ENCODE data around the gene TNFRSF12A.

DNA sequence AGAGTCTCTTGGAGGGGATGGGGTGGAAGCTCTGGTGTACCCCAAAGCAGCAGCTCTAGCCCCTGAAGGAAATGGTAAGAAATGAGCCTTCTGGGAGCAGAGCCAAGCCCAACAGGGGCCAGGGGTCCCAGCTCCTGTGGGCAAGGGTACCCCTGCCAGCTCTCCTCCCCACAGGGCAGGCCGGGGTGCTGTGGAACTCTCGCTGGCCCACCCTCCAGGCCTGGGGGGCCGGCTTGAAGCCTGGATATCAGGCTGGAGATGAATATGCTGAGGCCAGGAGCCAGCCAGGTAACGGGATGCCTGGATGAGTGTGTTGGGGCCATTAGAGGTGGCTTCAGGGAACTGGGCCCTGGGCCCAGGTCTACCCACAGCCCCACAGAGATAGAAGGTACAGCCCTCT, 19.6 kb upstream of the TNFRSF12A start:
- TF ChIP-seq EZH2 (IDR thresholded peaks at IDR 0.05) = no peak
- no peak for TF ChIP-seq POLR2AphosphoS5 (IDR thresholded peaks at IDR 0.05; ENCODE audit: borderline replicate concordance, low read depth, low read length)

All from SK-N-MC (cell line).